Esophagus squamous epithelium (tissue), 4 donors: ENCODE measurements around the gene ADD3.

Experiments used
- CTCF ChIP-seq, 6 experiments: fragments of 450-650 bp in 4 of 6; fragments of 200-600 bp in 2 of 6; sonication (generic) in 2 of 6; IDR thresholded peaks; one replicate each; pipeline ENCODE4 v1.5.1; 2016 to 2019; ENCODE audit warnings: antibody characterized with exemption in 6 of 6, mild to moderate bottlenecking in 4 of 6, moderate library complexity in 4 of 6
- POLR2A ChIP-seq, 4 donors: fragments of 450-650 bp; IDR thresholded peaks; one replicate each; pipeline ENCODE4 v1.6.1; 2017; ENCODE audit warnings: antibody characterized with exemption in 4 of 4, mild to moderate bottlenecking in 4 of 4, moderate library complexity in 3 of 4

GRCh38 chr10:110009736-110010475 lies 2.1 kb downstream of the ADD3 start:
- TF ChIP-seq CTCF (IDR thresholded peaks at IDR 0.05): no peak
- no peak for TF ChIP-seq POLR2A (IDR thresholded peaks at IDR 0.05)
